Fibroblast of the aortic adventitia (primary cell): ENCODE measurements around the gene RPS15. TPM values are rescaled to one million over a fixed set of nuclear protein-coding genes. Genes with fewer than 3 reads are reported as not detected.

Experiments
- DNase-seq: peaks from one replicate; pipeline ENCODE4 v3.0.0-alpha.2; 2010; ENCODE audit warnings: low read depth
- H3K4me3 ChIP-seq: 2 replicates; pipeline ENCODE4 v1.5.1; 2011; ENCODE audit warnings: low read depth, mild to moderate bottlenecking, control low read depth, low read length, moderate library complexity
- total RNA-seq: library from RNA; depleted of rRNA; stranded (reverse); fragments of >200 nt; gene quantifications from 2 replicates; pipeline ENCODE4 v1.2.3, GENCODE V29; 2012; ENCODE audit warnings: low replicate concordance
- TF ChIP-seq, protein P1 (sequence below): IDR thresholded peaks from 2 replicates; pipeline ENCODE4 v1.5.1; 2011; ENCODE audit warnings: mild to moderate bottlenecking, low read length, control low read depth, inconsistent platforms; ENCODE audit not compliant: insufficient read depth

The RPS15 gene
- total RNA-seq, 1 donor, result 712 TPM

- TF ChIP-seq, protein P1, sequence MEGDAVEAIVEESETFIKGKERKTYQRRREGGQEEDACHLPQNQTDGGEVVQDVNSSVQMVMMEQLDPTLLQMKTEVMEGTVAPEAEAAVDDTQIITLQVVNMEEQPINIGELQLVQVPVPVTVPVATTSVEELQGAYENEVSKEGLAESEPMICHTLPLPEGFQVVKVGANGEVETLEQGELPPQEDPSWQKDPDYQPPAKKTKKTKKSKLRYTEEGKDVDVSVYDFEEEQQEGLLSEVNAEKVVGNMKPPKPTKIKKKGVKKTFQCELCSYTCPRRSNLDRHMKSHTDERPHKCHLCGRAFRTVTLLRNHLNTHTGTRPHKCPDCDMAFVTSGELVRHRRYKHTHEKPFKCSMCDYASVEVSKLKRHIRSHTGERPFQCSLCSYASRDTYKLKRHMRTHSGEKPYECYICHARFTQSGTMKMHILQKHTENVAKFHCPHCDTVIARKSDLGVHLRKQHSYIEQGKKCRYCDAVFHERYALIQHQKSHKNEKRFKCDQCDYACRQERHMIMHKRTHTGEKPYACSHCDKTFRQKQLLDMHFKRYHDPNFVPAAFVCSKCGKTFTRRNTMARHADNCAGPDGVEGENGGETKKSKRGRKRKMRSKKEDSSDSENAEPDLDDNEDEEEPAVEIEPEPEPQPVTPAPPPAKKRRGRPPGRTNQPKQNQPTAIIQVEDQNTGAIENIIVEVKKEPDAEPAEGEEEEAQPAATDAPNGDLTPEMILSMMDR, result no peak
- no peak for DNase-seq
- no peak overlapping the region for H3K4me3 ChIP-seq
Measured at GRCh38 chr19:1426736-1427135, 11.5 kb upstream of the RPS15 start.

- no peak overlapping the region for H3K4me3 ChIP-seq
- TF ChIP-seq, protein P1, result no peak
- DNase-seq, result no peak
Measured at GRCh38 chr19:1427221-1427920, 10.8 kb upstream of the RPS15 start.

- TF ChIP-seq, protein P1, result no peak
- DNase-seq, result no peak
- no peak overlapping the region for H3K4me3 ChIP-seq
Measured at GRCh38 chr19:1428738-1429391, 9.3 kb upstream of the RPS15 start.

GRCh38 chr19:1429750-1430149 lies 8.4 kb upstream of the RPS15 start:
- DNase-seq, result no peak
- H3K4me3 ChIP-seq, result no peak overlapping the region
- TF ChIP-seq, protein P1, result no peak

DNA sequence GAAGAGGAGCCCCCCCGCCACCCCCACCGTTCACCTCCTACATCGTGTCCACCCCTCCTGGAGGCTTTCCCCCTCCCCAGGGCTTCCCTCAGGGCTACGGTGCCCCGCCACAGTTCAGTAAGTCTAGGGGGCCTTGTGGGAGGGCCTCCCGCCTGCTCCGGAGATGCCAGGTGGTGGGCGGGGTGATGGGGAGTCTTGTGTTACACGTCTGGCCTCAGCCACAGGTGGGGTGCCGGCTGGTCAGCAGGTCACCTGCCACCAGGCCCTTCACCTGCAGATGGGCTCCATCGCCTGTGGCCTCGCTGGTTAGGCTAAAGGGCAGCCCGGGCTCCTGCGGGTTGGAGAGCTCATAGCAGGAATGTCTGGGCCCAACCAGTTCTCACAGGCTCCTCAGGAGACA lies 8.0 kb upstream of the RPS15 start:
- H3K4me3 ChIP-seq, result no peak overlapping the region
- TF ChIP-seq, protein P1, result no peak
- DNase-seq, result no peak

DNA sequence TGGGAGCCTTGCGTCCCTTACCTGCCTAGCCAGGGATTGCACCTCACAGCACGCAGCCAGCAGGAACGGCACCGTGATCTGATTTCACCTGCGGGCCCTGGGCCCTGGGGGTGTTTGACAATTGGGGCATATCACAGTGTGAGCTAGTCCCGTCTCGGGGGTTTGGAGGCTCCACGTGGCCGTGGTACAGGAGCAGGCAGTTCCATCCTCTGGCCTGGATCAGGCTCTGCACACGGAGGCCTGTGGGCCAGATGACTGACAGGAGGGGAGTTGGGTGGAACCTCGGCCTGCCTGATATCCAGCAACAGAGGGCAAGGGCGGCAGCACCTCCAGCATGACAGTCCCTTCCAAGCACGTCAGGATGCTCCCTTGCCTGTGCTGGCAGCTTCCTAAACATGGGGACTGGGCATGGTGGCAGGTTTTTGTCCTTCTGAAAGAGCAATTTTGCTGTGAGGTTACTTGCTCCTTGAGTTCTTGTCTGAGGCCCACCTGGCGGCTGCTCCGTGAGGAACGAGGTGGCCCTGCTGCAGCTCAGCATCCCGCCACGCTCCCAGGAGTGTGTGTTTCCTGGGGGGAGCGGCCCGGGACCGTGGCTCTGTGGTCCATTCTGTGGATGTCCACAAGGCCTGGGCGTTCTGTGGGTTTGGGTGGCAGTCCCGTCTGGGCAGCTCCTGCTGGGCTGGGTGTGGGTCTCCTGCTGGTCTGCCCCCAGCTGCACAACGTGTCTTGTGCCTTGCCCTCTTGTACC lies 6.3 kb upstream of the RPS15 start:
- no peak for DNase-seq
- H3K4me3 ChIP-seq, result no peak overlapping the region
- TF ChIP-seq, protein P1, result no peak
